8988T (cell line): ENCODE results near the gene SRCAP.
"Not testable (repeated sequence)": the region's sequence is repeated elsewhere in the genome, so short reads cannot be mapped to it uniquely, and the experiment has no call there.

Experiments used
- DNase-seq: peaks from one replicate; pipeline ENCODE4 v3.0.0; 2011

SRCAP gene

DNA sequence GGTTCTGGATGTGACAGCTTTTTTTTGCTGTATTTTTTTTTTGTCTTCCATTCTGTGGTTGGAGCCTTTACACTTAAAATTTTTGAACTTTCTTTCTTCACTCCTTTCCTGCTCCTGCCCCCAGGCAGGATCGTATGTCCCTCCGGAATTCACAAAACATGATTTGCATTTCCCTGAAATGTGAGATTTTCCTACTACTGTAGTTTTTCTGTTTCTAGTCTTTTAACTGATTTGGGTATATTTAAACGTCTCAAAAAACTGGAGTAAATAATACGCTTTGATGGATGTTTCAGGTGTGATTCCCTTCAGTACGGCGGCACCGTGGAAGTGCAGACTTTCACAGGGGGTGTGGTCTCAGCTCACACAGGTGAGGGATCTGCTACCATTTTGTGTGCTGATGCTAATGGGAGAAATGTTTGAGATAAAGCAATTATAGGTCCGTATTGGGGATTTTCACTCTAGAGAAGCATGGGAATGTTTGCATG is 686 bp downstream of the SRCAP start:
- no peak for DNase-seq

- DNase-seq, result no peak
Observed at GRCh38 chr16:30700491-30700890, 1.5 kb downstream of the SRCAP start.

GRCh38 chr16:30700971-30701370 is 2.0 kb downstream of the SRCAP start:
- no peak for DNase-seq

DNA sequence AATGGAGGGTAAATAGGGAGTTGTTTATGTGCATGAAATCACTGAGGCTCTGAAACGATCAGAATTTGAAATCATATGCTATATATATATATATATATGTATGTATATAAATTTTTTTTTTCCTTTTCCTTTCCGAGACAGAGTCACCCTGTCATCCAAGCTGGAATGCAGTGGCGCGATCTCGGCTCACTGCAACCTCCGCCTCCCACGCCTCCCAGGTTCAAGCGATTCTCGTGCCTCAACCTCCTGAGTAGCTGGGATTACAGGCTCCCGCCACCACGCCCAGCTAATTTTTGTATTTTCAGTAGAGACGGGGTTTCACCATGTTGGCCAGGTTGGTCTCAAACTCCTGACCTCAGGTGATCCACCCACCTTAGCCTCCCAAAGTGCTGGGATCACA is 4.1 kb downstream of the SRCAP start:
- not testable (repeated sequence) for DNase-seq

DNA sequence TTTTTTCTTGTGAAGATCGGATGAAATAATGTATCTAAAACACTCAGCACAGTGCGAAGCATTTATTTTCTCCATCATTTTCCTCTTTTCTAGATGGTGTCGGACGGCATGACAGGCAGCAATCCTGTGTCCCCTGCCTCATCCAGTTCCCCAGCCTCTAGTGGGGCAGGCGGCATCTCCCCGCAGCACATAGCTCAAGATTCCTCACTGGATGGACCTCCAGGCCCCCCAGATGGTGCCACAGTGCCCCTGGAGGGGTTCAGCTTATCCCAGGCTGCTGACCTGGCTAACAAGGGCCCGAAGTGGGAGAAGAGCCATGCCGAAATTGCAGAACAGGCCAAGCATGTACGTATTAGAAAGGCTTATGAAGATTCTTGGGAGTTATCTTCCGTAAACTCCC is 5.0 kb downstream of the SRCAP start:
- no peak for DNase-seq

GRCh38 chr16:30706046-30706445 is 7.1 kb downstream of the SRCAP start:
- DNase-seq, result no peak

- no peak for DNase-seq
Observed at GRCh38 chr16:30710971-30711370, 12.0 kb downstream of the SRCAP start.

DNA sequence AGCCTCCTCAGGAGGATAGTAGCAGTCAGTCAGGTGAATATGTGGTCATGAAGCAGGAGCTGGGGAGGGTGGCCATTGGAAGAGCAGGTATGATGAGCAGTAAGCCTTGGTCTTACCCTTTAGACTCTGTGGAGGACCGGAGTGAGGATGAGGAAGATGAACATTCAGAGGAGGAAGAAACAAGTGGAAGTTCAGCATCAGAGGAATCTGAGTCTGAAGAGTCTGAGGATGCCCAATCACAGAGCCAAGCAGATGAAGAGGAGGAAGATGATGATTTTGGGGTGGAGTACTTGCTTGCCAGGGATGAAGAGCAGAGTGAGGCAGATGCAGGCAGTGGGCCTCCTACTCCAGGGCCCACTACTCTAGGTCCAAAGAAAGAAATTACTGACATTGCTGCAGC is 12.7 kb downstream of the SRCAP start:
- no peak for DNase-seq

DNA sequence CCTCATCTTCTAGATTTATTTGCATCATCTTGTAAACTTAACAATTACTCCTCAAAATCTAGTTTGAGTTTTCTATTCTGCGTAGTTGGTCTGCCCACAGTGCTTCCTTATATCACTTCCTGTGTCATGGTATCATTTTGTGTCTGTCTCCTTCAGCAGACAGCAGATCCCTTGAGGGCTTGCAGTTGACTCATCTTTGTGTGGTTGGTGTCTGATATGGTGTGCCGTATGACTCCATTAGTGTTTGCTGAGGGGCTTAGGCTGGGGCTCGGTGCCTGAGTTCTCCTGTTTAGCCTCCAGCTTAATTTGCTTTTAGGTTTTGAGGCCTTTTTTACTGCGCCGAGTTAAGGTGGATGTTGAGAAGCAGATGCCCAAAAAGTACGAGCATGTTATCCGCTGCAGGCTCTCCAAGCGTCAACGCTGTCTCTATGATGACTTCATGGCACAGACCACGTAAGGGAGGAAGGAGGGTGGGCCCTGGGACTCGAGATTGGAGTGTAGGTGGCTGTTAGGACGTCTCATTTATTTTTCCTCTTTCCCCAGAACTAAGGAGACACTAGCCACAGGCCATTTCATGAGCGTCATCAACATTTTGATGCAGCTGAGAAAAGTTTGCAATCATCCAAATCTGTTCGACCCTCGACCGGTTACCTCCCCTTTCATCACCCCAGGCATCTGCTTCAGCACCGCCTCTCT is 16.9 kb downstream of the SRCAP start:
- no peak for DNase-seq

GRCh38 chr16:30720086-30720485 is 21.1 kb downstream of the SRCAP start:
- DNase-seq, result no peak

DNA sequence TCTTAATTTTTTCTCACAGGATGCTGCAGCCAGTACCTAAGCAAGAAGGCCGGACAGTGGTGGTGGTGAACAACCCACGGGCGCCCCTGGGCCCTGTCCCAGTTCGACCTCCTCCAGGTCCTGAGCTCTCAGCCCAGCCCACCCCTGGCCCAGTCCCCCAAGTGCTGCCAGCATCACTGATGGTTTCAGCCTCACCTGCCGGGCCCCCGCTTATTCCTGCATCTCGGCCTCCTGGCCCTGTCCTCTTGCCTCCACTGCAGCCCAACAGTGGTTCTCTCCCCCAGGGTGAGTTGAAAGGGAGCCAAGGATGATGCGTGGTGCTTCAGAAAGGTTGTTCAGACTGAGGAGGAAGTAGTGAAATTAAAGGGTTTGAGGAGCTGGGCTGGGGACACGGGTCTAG is 21.7 kb downstream of the SRCAP start:
- DNase-seq, result no peak

GRCh38 chr16:30721167-30721566 is 22.2 kb downstream of the SRCAP start:
- DNase-seq, result no peak

GRCh38 chr16:30721606-30722005 is 22.6 kb downstream of the SRCAP start:
- DNase-seq, result no peak

DNA sequence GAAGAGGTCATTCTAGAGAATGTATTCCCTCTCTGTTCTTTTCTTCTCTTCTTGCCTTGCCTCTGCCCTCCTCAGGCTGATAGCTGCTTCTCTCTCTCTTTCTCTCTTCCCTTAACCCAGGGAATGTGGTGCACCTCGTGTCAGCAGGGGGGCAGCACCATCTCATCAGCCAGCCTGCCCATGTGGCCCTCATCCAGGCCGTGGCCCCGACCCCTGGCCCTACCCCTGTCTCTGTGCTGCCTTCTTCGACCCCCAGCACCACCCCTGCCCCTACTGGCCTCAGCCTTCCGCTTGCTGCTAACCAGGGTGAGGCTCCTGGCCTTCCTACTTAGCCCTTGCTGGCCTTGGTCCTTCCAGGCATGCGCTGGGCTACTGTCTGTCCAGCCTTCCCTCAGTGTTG is 23.5 kb downstream of the SRCAP start:
- no peak for DNase-seq

DNA sequence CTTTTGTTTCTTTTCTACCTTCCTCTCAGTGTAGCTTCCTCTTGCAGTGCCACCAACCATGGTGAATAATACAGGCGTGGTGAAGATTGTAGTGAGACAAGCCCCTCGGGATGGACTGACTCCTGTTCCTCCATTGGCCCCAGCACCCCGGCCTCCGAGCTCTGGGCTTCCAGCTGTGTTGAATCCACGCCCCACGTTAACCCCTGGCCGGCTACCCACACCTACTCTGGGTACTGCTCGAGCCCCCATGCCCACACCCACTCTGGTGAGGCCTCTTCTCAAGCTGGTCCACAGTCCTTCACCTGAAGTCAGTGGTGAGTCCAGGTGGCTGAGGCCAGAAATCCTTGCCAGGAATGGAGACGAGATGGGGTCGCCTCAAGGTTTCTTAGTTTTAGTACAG is 23.9 kb downstream of the SRCAP start:
- no peak for DNase-seq

- no peak for DNase-seq
Observed at GRCh38 chr16:30723725-30724355, 24.9 kb downstream of the SRCAP start.

DNA sequence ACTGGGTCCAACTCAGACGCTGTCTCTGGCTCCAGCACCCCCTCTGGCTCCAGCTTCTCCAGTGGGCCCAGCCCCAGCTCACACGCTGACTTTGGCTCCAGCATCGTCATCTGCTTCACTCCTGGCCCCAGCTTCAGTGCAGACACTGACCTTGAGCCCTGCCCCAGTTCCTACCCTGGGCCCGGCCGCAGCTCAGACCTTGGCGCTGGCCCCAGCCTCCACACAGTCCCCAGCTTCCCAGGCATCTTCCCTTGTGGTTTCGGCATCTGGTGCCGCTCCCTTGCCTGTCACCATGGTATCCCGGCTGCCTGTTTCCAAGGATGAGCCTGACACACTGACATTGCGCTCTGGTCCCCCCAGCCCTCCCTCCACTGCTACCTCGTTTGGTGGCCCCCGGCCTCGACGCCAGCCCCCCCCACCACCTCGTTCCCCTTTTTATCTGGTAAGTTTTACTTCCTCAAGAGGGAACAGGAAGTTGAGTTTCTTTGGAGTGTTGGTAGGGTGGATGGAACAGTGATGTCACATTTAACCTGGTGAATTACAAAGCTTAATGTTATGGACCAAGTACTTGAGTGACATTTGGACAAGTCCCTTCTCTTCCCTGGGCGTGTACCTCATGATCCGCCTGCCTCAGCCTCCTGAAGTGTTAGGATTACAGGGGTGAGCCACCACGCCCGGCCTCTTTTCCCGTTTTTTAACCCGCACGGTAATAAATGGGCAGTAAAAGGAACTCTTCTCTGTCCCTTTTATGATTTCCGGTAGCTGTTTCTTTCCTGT is 25.9 kb downstream of the SRCAP start:
- DNase-seq, result no peak

DNA sequence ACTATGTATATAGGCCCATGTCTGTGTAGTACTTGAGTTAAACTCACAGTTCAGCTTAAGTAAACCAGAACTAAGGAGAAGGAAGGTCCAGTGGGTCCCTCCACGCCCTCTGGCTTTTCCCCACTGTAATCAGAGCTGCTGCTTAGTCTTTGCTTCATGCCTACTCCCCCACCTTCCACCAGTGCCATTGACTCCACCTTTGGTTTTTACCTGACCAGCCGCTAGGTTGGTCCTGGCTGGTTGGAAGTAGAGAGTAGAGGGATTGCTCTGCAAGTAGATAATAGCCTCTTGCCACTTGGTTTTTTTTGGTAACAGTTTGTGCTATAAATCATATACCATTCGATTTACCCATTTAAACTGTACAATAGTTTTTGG is 26.4 kb downstream of the SRCAP start:
- DNase-seq, result no peak

DNA sequence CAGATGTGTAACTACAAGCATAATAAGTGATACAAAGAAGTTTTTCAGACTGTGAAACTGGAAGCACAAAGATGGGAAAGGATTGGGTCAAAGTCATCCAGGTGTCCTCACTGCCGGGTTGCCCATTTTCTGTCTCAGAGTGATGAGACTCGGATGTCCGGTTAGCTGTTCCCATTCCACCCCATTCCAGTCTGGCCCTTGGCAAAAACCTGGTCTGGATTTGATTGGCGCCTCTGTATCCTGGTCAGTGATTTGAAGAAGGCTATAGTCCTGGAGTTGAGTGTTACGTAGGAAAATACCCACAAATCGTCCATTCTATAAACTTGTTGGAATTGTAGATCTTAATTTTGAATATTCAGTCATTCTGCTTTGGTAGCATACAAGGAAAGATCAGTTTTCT is 29.4 kb downstream of the SRCAP start:
- DNase-seq, result no peak

DNA sequence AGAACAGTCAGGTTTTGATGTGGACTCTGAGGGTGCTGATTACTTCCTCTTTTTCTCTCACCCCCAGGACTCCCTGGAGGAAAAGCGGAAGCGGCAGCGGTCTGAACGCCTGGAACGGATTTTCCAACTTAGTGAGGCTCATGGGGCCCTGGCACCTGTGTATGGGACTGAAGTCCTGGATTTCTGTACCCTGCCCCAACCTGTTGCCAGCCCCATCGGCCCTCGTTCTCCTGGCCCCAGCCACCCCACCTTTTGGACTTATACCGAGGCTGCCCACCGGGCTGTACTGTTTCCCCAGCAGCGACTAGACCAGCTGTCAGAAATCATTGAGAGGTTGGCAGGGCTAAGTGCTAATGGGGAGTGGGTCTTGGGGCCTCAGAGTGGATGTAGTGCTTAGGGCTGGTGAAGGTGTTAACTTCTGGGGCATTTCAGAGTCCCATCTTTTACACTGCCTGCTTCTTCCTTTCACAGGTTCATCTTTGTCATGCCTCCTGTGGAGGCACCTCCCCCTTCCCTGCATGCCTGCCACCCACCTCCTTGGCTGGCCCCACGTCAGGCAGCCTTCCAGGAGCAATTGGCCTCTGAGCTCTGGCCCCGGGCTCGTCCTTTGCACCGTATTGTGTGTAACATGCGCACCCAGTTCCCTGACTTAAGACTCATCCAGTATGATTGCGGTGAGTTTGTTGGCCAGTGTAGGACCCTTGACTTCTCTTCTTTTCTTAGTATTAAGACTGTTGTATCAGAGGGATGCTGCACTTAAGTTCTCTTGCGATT is 30.1 kb downstream of the SRCAP start:
- DNase-seq, result no peak

GRCh38 chr16:30731411-30731810 is 32.4 kb downstream of the SRCAP start:
- no peak for DNase-seq

DNA sequence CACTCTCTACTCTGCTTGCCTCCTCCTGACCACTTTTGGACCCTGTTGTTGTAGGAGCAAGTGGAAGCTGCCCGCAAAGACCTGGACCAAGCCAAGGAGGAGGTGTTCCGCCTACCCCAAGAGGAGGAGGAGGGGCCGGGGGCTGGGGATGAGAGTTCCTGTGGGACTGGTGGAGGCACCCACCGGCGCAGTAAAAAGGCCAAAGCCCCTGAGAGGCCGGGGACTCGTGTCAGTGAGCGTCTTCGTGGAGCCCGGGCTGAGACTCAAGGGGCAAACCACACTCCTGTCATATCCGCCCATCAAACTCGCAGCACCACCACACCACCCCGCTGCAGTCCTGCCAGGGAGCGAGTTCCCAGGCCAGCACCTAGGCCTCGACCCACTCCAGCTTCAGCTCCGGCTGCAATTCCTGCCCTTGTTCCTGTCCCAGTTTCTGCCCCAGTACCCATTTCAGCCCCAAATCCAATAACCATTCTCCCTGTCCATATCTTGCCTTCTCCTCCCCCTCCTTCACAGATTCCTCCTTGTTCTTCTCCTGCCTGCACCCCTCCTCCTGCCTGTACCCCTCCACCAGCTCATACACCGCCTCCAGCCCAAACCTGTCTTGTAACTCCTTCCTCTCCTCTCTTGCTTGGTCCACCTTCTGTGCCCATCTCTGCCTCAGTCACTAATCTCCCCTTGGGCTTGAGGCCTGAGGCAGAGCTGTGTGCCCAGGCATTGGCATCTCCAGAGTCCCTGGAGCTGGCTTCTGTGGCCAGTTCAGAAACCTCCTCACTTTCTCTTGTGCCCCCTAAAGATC is 38.2 kb downstream of the SRCAP start:
- no peak for DNase-seq
